Transverse colon (tissue), 3 donors: ENCODE results near the gene LCK.

Experiments used
- CTCF ChIP-seq, 5 experiments: fragments of 200-600 bp in 3 of 5; fragments of 450-650 bp in 2 of 5; sonication (generic) in 3 of 5; IDR thresholded peaks; 1 replicate in 2 of 5; 2 replicates in 3 of 5; pipeline ENCODE4 v1.5.1; 2016 to 2017; ENCODE audit warnings: antibody characterized with exemption in 5 of 5, inconsistent platforms in 3 of 5, mild to moderate bottlenecking in 2 of 5, moderate library complexity in 1 of 5
- EP300 ChIP-seq: sonication (generic); formaldehyde crosslinking; IDR thresholded peaks from one replicate; pipeline ENCODE4 v1.6.1; 2017; ENCODE audit warnings: antibody characterized with exemption, low read depth

DNA sequence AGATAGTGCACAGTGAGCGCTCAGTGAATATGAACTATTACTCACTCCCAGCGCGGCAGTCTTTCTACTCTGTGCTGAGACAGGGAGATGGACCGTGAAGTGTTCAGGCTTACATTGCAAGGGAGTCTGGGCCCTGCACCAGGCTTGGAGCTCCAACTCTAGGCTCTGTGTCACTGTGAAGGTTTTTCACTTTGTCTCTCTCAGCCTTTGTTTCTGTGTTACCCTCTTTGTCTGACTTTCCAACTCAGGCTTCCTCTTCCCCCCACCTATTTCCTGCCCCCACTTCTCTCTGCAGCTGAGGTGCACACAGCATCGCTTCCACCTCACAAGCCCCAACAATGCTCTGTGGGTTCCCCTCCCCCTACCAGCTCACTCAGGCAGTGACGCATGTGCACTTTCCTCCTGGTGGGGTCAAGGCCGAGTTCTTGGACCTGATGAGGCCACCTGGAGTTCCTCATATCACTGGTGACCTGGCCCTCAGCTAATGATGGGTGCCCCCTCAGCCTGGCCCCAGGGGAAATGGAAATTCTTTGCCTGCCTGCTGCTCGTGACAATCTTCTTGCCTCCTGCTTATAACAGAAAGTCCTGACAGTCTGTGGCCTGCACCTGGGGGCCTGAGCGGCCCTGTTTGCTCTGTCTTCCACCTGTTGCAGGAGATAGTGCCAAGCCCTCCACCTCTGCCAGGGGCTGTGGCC lies 1.1 kb upstream of the LCK start:
- no peak for TF ChIP-seq CTCF (IDR thresholded peaks at IDR 0.05)
- no peak for TF ChIP-seq EP300
